HT1080 (cell line): ENCODE data around the gene GEMIN8. TPM values are rescaled to one million over a fixed set of nuclear protein-coding genes. Genes with fewer than 3 reads are reported as not detected.

Experiments used
- DNase-seq: peaks from one replicate; pipeline ENCODE4 v3.0.0-alpha.2; 2015; ENCODE audit warnings: low read depth
- total RNA-seq: library from RNA; depleted of rRNA; stranded (reverse); fragments of >200 nt; shearing (Covaris generic); gene quantifications from 2 replicates; pipeline ENCODE4 v1.2.3, GENCODE V29; 2014

Gene GEMIN8
- total RNA-seq, 1 experiment from 2014 or later = 10.5 TPM

DNA sequence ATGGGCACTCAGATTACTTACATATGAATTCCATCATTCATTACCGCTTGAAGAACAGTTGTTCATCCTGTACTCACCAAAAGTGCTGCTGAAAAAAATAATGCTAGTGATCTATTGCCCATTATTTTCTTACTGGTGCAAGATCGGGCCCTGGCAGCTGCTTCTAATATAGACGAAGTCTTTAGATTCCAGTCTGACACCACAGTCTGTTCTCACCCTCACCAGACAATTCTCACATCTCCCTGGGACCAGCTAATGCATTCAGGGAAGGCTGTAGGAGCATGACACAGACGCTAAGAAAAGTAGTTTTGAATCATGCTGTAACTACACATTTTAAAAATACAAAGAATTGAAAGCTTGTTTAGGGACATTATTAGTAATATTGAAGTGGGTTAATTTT, 13.8 kb downstream of the GEMIN8 start:
- no peak for DNase-seq

- DNase-seq = no peak
These were observed 14.4 kb downstream of the GEMIN8 start for GRCh38 chrX:14015294-14015693.

DNA sequence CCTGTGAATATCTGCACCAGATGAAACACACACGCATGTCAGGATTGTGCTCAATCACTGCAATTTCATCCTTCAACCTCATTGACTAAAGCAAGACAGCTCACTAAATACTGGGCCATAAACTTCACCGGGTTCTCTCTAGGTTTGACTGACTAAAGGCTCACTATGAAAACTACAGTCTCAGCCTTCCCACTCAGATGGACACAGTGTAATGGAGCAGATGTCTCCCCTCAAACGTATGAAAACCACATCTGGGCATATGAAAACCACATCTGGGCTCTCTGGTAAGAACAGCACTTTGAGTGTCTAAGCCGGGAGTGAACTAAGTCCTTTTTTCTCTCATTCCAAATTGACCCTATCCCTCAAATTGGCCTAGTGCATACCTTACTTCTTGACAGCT, 15.2 kb downstream of the GEMIN8 start:
- DNase-seq = no peak

- DNase-seq = no peak
These were observed 16.6 kb downstream of the GEMIN8 start for GRCh38 chrX:14013054-14013453.

- no peak for DNase-seq
These were observed 19.1 kb downstream of the GEMIN8 start for GRCh38 chrX:14010566-14010965.

- DNase-seq = no peak
These were observed 23.2 kb downstream of the GEMIN8 start for GRCh38 chrX:14006540-14006939.

DNA sequence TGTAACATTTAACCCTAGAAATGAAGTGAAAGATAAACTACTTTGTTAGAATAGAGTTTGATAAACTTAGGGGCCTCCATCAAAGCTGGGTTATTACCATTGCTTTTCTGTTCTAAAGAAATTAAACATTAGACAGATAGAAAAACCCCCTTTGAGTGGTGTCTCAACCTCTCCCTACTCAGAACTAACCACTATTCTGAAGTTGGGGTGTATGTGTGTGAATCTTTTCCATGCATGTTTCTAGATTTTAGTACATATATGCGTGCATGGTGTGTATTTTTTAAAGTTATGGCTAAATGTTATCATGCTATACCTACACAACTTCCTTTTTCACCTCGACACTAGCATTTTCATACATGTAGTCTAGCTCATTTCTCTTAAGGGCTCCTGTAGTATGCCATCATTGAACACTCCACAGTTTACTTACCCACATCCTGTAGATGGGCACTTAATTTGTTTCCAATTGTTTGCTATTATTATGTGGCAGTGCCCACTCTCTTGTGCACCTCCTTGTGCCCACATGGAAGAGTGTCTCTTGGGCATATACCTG, 25.7 kb downstream of the GEMIN8 start:
- no peak for DNase-seq

GRCh38 chrX:14003028-14003427, 26.7 kb downstream of the GEMIN8 start:
- no peak for DNase-seq

GRCh38 chrX:13996650-13997049, 33.0 kb downstream of the GEMIN8 start:
- no peak for DNase-seq

GRCh38 chrX:13994536-13995080, 35.1 kb downstream of the GEMIN8 start:
- peak; percentile 26 for DNase-seq

GRCh38 chrX:13994104-13994503, 35.6 kb downstream of the GEMIN8 start:
- DNase-seq = no peak

GRCh38 chrX:13990126-13990800, 39.4 kb downstream of the GEMIN8 start:
- DNase-seq = no peak

DNA sequence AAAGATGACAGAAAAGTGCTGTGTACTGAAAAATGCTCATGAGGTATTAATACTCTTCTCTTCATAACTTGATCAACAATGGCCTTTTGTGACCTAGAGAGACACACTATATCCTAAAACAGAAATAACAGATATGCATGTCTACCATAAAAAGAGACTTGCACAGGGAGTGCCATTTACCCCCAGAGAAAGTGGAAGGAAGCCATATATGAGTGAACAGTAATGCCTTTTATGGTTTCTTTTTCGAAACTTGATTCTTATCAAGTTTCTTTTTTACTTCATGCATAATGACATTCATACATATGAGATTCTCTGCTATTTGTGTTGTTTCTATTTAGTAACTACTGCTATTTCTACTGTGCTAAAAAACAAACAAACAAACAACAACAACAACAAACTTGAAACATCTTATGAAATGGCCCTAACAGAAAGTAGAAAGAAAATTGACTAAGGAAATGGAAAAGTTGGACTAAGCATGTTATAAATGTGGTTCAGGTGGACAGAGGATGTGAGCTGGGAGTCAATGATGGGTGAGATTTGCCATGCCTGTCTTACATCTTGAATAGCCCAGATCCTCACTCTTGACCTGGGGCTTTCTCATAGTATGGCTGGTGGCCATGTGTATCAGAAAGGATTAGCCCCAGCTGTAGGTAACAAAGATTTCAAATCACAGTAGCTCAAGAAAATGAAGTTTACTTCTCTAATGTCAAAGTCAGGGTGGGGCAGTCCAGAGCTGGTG, 43.8 kb downstream of the GEMIN8 start:
- DNase-seq = no peak

- DNase-seq = no peak
These were observed 46.0 kb downstream of the GEMIN8 start for GRCh38 chrX:13983734-13984133.

DNA sequence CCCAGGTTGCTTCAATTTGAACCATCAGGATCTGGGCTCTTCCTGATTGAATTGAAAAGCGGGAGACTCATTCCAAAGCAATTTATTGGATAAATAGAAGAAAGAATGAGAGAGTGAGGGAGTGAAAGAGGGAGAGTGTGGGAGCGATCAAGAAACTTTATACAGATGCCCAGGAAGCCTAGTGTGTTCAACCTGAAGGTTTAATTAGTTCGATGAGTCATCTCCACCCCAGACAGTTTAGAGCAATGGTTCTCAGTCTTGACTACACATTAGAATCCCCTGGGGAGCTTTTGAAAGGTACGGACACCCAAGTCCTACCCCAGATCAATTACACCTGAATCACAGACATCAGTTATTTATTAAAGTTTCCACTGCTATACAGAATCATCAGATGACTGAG, 61.5 kb downstream of the GEMIN8 start:
- DNase-seq = no peak

- no peak for DNase-seq
These were observed 62.1 kb downstream of the GEMIN8 start for GRCh38 chrX:13967636-13968035.

GRCh38 chrX:13966793-13967125, 62.9 kb downstream of the GEMIN8 start:
- DNase-seq = no peak

- DNase-seq = no peak
These were observed 63.5 kb downstream of the GEMIN8 start for GRCh38 chrX:13966071-13966792.

GRCh38 chrX:13965531-13965930, 64.2 kb downstream of the GEMIN8 start:
- no peak for DNase-seq

DNA sequence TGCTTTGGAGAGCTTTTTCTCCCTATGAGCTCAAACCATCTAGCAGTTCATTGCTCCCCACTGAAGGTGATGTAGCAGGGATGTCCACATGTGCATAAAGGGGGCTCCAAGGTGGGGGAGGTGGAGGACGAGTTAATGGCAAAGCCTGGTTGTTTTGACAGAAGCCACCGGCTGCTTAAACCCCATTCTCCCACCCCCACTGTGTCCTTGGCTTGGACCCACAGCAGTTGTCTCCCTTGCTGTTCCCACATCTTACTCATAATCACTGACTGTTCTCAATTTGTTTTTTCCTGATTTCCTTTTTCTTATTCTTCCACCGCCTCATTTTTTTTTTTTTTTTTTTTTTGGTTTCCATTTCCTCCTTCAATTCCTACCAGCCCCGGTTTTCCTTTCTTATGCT, 72.7 kb downstream of the GEMIN8 start:
- no peak for DNase-seq
